Measurements from ENCODE around the gene SCUBE1. TPM values are rescaled to one million over a fixed set of nuclear protein-coding genes. Genes with fewer than 3 reads are reported as not detected.

SCUBE1 gene
- total RNA-seq, 1 experiment from 2014 or later: not detected

- H3K36me3 ChIP-seq: no peaks in the 10 kb centered on the region
- peaks cover 7% of the 10 kb centered on the region; the same call in 1 of the 2 replicates for H3K4me1 ChIP-seq (replicated peaks)
- H3K9me3 ChIP-seq (replicated peaks): peaks cover 5% of the 10 kb centered on the region; the same call in 1 of the 2 replicates
- H3K27ac ChIP-seq: no peak overlapping the region
- no peak for DNase-seq (ENCODE audit: low read depth in 1 of 2, low spot score in 2 of 2)
- no peak overlapping the region for H3K4me3 ChIP-seq
- H3K27me3 ChIP-seq (replicated peaks): 0 out of 2 replicates have a peak, but pooled peaks cover 3% of the 10 kb centered on the region
Observed at GRCh38 chr22:43330178-43331068, 12.7 kb downstream of the SCUBE1 start.

- H3K27ac ChIP-seq: no peak overlapping the region
- peaks cover 2% of the 10 kb centered on the region; the same call in 1 of the 2 replicates for H3K9me3 ChIP-seq (replicated peaks)
- H3K27me3 ChIP-seq (replicated peaks): peaks cover 4% of the 10 kb centered on the region; the same call in 1 of the 2 replicates
- H3K4me1 ChIP-seq (replicated peaks): peaks cover 7% of the 10 kb centered on the region; the same call in 1 of the 2 replicates
- no peaks in the 10 kb centered on the region for H3K36me3 ChIP-seq
- no peak overlapping the region for H3K4me3 ChIP-seq
- DNase-seq (ENCODE audit: low read depth in 1 of 2, low spot score in 2 of 2): no peak
Observed at GRCh38 chr22:43329061-43329460, 14.1 kb downstream of the SCUBE1 start.

- no peaks in the 10 kb centered on the region for H3K36me3 ChIP-seq
- peaks cover 7% of the 10 kb centered on the region; the same call in 1 of the 2 replicates for H3K4me1 ChIP-seq (replicated peaks)
- no peaks in the 10 kb centered on the region for H3K9me3 ChIP-seq (replicated peaks)
- DNase-seq (ENCODE audit: low read depth in 1 of 2, low spot score in 2 of 2): no peak
- H3K27ac ChIP-seq: no peak overlapping the region
- H3K27me3 ChIP-seq (replicated peaks): peaks cover 14% of the 10 kb centered on the region; the same call in 1 of the 2 replicates
- H3K4me3 ChIP-seq: no peak overlapping the region
Observed at GRCh38 chr22:43327157-43327438, 16.1 kb downstream of the SCUBE1 start.

GRCh38 chr22:43326331-43327156 lies 16.6 kb downstream of the SCUBE1 start:
- H3K27me3 ChIP-seq (replicated peaks): peaks cover 14% of the 10 kb centered on the region; the same call in 1 of the 2 replicates
- no peak for DNase-seq (ENCODE audit: low read depth in 1 of 2, low spot score in 2 of 2)
- H3K36me3 ChIP-seq: no peaks in the 10 kb centered on the region
- H3K4me1 ChIP-seq (replicated peaks): peaks cover 7% of the 10 kb centered on the region; the same call in 1 of the 2 replicates
- no peak overlapping the region for H3K27ac ChIP-seq
- H3K4me3 ChIP-seq: no peak overlapping the region
- H3K9me3 ChIP-seq (replicated peaks): no peaks in the 10 kb centered on the region

GRCh38 chr22:43325176-43325575 lies 18.0 kb downstream of the SCUBE1 start:
- H3K4me1 ChIP-seq (replicated peaks): peaks cover 11% of the 10 kb centered on the region
- H3K27ac ChIP-seq: no peak overlapping the region
- no peak overlapping the region for H3K4me3 ChIP-seq
- H3K27me3 ChIP-seq (replicated peaks): peaks cover 14% of the 10 kb centered on the region; the same call in 1 of the 2 replicates
- H3K36me3 ChIP-seq: no peaks in the 10 kb centered on the region
- no peak for DNase-seq (ENCODE audit: low read depth in 1 of 2, low spot score in 2 of 2)
- no peaks in the 10 kb centered on the region for H3K9me3 ChIP-seq (replicated peaks)

- DNase-seq (ENCODE audit: low read depth in 1 of 2, low spot score in 2 of 2): no peak
- H3K36me3 ChIP-seq: no peaks in the 10 kb centered on the region
- no peak overlapping the region for H3K27ac ChIP-seq
- no peak overlapping the region for H3K4me3 ChIP-seq
- H3K27me3 ChIP-seq (replicated peaks): peaks cover 11% of the 10 kb centered on the region; the same call in 1 of the 2 replicates
- H3K4me1 ChIP-seq (replicated peaks): peaks cover 12% of the 10 kb centered on the region
- no peaks in the 10 kb centered on the region for H3K9me3 ChIP-seq (replicated peaks)
Observed at GRCh38 chr22:43320943-43321900, 21.9 kb downstream of the SCUBE1 start.

- H3K4me1 ChIP-seq (replicated peaks): peaks cover 22% of the 10 kb centered on the region
- peak in 1 of 2 experiments; percentile 23 for DNase-seq (ENCODE audit: low read depth in 1 of 2, low spot score in 2 of 2)
- H3K4me3 ChIP-seq: no peak overlapping the region
- H3K9me3 ChIP-seq (replicated peaks): no peaks in the 10 kb centered on the region
- peaks cover 11% of the 10 kb centered on the region; the same call in 1 of the 2 replicates for H3K27me3 ChIP-seq (replicated peaks)
- no peaks in the 10 kb centered on the region for H3K36me3 ChIP-seq
- H3K27ac ChIP-seq: 0 out of 2 replicates have a peak overlapping the region, but pooled peaks have one; percentile 21
Observed at GRCh38 chr22:43319661-43320486, 23.3 kb downstream of the SCUBE1 start.

GRCh38 chr22:43317239-43317638 lies 25.9 kb downstream of the SCUBE1 start:
- no peak overlapping the region for H3K4me3 ChIP-seq
- H3K9me3 ChIP-seq (replicated peaks): no peaks in the 10 kb centered on the region
- no peaks in the 10 kb centered on the region for H3K36me3 ChIP-seq
- peaks cover 37% of the 10 kb centered on the region for H3K4me1 ChIP-seq (replicated peaks)
- no peak overlapping the region for H3K27ac ChIP-seq
- DNase-seq (ENCODE audit: low read depth in 1 of 2, low spot score in 2 of 2): no peak
- H3K27me3 ChIP-seq (replicated peaks): no peaks in the 10 kb centered on the region

GRCh38 chr22:43315687-43316217 lies 27.4 kb downstream of the SCUBE1 start:
- DNase-seq (ENCODE audit: low read depth in 1 of 2, low spot score in 2 of 2): peak in 1 of 2 experiments; percentile 14
- no peaks in the 10 kb centered on the region for H3K27me3 ChIP-seq (replicated peaks)
- no peak overlapping the region for H3K4me3 ChIP-seq
- H3K27ac ChIP-seq: no peak overlapping the region
- peaks cover 37% of the 10 kb centered on the region for H3K4me1 ChIP-seq (replicated peaks)
- no peaks in the 10 kb centered on the region for H3K36me3 ChIP-seq
- H3K9me3 ChIP-seq (replicated peaks): no peaks in the 10 kb centered on the region

- Histone ChIP-seq H3K27me3 (replicated peaks) (no peaks in the 10 kb centered on the region), H3K36me3 (no peaks in the 10 kb centered on the region), H3K9me3 (replicated peaks) (no peaks in the 10 kb centered on the region), H3K4me3 (no peak overlapping the region), H3K27ac (no peak overlapping the region), H3K4me1 (replicated peaks) (peaks cover 27% of the 10 kb centered on the region)
- no peak for DNase-seq (ENCODE audit: low read depth in 1 of 2, low spot score in 2 of 2)
Observed at GRCh38 chr22:43314611-43315010, 28.6 kb downstream of the SCUBE1 start.

- no peaks in the 10 kb centered on the region for H3K36me3 ChIP-seq
Observed at GRCh38 chr22:43313890-43314474, 29.2 kb downstream of the SCUBE1 start.

More at GRCh38 chr22:43313890-43314474, 29.2 kb downstream of the SCUBE1 start:
- Histone ChIP-seq H3K9me3 (replicated peaks) (no peaks in the 10 kb centered on the region), H3K4me1 (replicated peaks) (peaks cover 25% of the 10 kb centered on the region), H3K27ac (no peak overlapping the region), H3K4me3 (no peak overlapping the region), H3K27me3 (replicated peaks) (no peaks in the 10 kb centered on the region)
- DNase-seq (ENCODE audit: low read depth in 1 of 2, low spot score in 2 of 2): no peak

Data from SJSA1 (cell line).